Keratinocyte (primary cell): ENCODE data around the gene DSG2. TPM values are rescaled to one million over a fixed set of nuclear protein-coding genes. Genes with fewer than 3 reads are reported as not detected.

Source experiments
- DNase-seq: peaks from one replicate; pipeline ENCODE4 v3.0.0-alpha.2; 2011; ENCODE audit warnings: low read depth, missing footprints, low spot score
- FAIRE-seq: peaks from 2 replicates; lab custom pipeline; 2011; peaks lifted over from hg19 to GRCh38; lab: Jason Lieb, UNC
- H2AFZ ChIP-seq: 2 replicates; pipeline ENCODE4 v1.6.0; 2012; ENCODE audit warnings: low read length, control low read depth, inconsistent platforms; ENCODE audit not compliant: control insufficient read depth
- H3K27ac ChIP-seq: 2 replicates; pipeline ENCODE4 v1.5.1; 2011; ENCODE audit warnings: low read length; ENCODE audit not compliant: control insufficient read depth, insufficient read depth
- H3K27me3 ChIP-seq: 3 replicates; pipeline ENCODE4 v1.6.0; 2011; ENCODE audit warnings: low read length; ENCODE audit not compliant: control insufficient read depth, insufficient read depth; ENCODE audit errors: extremely low read depth
- H3K36me3 ChIP-seq, 2 experiments: 2 replicates in 1 of 2; 3 replicates in 1 of 2; pipeline ENCODE4 v1.5.1; 2011; ENCODE audit warnings: low read length in 2 of 2, mild to moderate bottlenecking in 1 of 2; ENCODE audit not compliant: control insufficient read depth in 2 of 2, insufficient read depth in 2 of 2; ENCODE audit errors: extremely low read depth in 1 of 2
- H3K4me1 ChIP-seq: 3 replicates; pipeline ENCODE4 v1.5.1; 2011; ENCODE audit warnings: low read length; ENCODE audit not compliant: control insufficient read depth, insufficient read depth; ENCODE audit errors: extremely low read depth
- H3K4me2 ChIP-seq: 3 replicates; pipeline ENCODE4 v1.6.0; 2011; ENCODE audit warnings: low read depth, low read length; ENCODE audit not compliant: control insufficient read depth, insufficient read depth; ENCODE audit errors: extremely low read depth
- H3K4me3 ChIP-seq, 3 experiments: fragments of 200-600 bp in 1 of 3; sonication (generic) in 1 of 3; 2 replicates in 2 of 3; 3 replicates in 1 of 3; pipeline ENCODE4 v1.5.1; 2011 to 2016; ENCODE audit warnings: low read length in 3 of 3, mild to moderate bottlenecking in 3 of 3, control low read depth in 2 of 3, inconsistent platforms in 1 of 3, low read depth in 1 of 3, mixed read lengths in 1 of 3, mixed run types in 1 of 3, moderate library complexity in 1 of 3; ENCODE audit not compliant: control insufficient read depth in 2 of 3, insufficient read depth in 2 of 3; ENCODE audit errors: extremely low read depth in 1 of 3
- H3K79me2 ChIP-seq: 2 replicates; pipeline ENCODE4 v1.6.0; 2012; ENCODE audit warnings: low read length; ENCODE audit not compliant: control insufficient read depth, insufficient read depth
- H3K9ac ChIP-seq: 3 replicates; pipeline ENCODE4 v1.6.0; 2011; ENCODE audit warnings: low read length; ENCODE audit not compliant: control insufficient read depth, insufficient read depth; ENCODE audit errors: extremely low read depth
- H3K9me1 ChIP-seq: 3 replicates; pipeline ENCODE4 v1.6.0; 2011; ENCODE audit warnings: low read length; ENCODE audit not compliant: control insufficient read depth, insufficient read depth; ENCODE audit errors: extremely low read depth
- H3K9me3 ChIP-seq: 2 replicates; pipeline ENCODE4 v1.5.1; 2012; ENCODE audit warnings: low read depth, low read length; ENCODE audit not compliant: control insufficient read depth
- H4K20me1 ChIP-seq: 3 replicates; pipeline ENCODE4 v1.6.0; 2011; ENCODE audit warnings: low read length; ENCODE audit not compliant: control insufficient read depth, insufficient read depth; ENCODE audit errors: extremely low read depth
- CTCF ChIP-seq, 3 experiments: IDR thresholded peaks in 1 of 3; conservative IDR thresholded peaks in 1 of 3; optimal IDR thresholded peaks in 1 of 3; 2 replicates in 2 of 3; 3 replicates in 1 of 3; pipeline versions ENCODE3 to v1.5.1; 2011; ENCODE audit warnings: low read length in 3 of 3, mild to moderate bottlenecking in 3 of 3, moderate library complexity in 2 of 3, control low read depth in 1 of 3, inconsistent platforms in 1 of 3; ENCODE audit not compliant: insufficient read depth in 2 of 3; ENCODE audit errors: extremely low read depth in 1 of 3
- EZH2 ChIP-seq: IDR thresholded peaks from one replicate; pipeline ENCODE4 v1.6.1; 2012; ENCODE audit warnings: inconsistent platforms, mild to moderate bottlenecking, low read length, moderate library complexity
- dilution Hi-C: fragments of 300-500 bp; cut with MboI; formaldehyde crosslinking; loops from one replicate; pipeline ENCODE4 v1.7.0; 2020; ENCODE audit warnings: low sequenced_read_pairs; ENCODE audit not compliant: extremely low pct_ligation_motif_present
- polyA plus RNA-seq, 5 experiments: library from polyadenylated mRNA; depleted of rRNA in 3 of 5; stranded (reverse) in 3 of 5; stranded (forward) in 1 of 5; unstranded in 1 of 5; fragments of >200 nt; gene quantifications; 1 replicate in 1 of 5; 2 replicates in 3 of 5; 3 replicates in 1 of 5; pipeline versions ENCODE4 v1.2.1 to v1.2.3, GENCODE V29; 2011 to 2012; ENCODE audit warnings: missing spikeins in 2 of 5, low read depth in 1 of 5, low replicate concordance in 1 of 5

Gene DSG2
- polyA plus RNA-seq, 1 donor (not counting 4 experiments of a cell fraction or from before 2014, with no cell fraction given) = 140 TPM

GRCh38 chr18:31583185-31583854 lies 85.3 kb downstream of the DSG2 start:
- Histone ChIP-seq H3K4me3 (no peak overlapping the region), H3K4me1 (peaks cover 5% of the 10 kb centered on the region), H3K9me1 (no peaks in the 10 kb centered on the region), H3K27me3 (no peaks in the 10 kb centered on the region), H3K4me2 (no peak overlapping the region), H2AFZ (no peak overlapping the region), H3K9me3 (no peaks in the 10 kb centered on the region), H4K20me1 (no peaks in the 10 kb centered on the region), H3K79me2 (no peaks in the 10 kb centered on the region), H3K27ac (no peak overlapping the region), H3K9ac (no peak overlapping the region), H3K36me3 (no peaks in the 10 kb centered on the region)
- TF ChIP-seq CTCF (optimal IDR thresholded peaks at IDR 0.05 in 1 of 3, IDR thresholded peaks at IDR 0.05 in 1 of 3, conservative IDR thresholded peaks at IDR 0.05 in 1 of 3; ENCODE audit: extremely low read depth in 1 of 3, insufficient read depth in 2 of 3, low read length in 3 of 3) (no peak), EZH2 (no peak)
- DNase-seq = no peak
- FAIRE-seq = no peak
- dilution Hi-C loops = no loop called here

DNA sequence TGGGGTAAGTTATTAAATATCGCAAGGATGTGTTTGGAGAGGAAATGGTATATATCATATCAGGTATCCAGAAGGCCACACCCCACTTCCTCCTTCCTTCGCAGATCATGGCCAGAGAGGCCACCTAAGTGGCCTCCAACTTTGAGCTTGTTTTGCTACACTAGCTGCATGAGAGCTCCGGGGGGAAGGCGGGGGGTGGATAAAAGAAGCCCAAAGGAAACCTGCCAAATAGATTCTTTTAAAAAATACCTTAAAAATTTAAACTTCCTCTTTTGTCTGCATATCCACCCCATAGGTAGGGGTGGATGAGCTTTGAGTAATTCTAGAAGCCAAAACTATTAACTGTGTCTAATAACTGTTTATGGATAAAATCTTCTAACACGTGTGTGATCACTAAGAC lies 88.0 kb downstream of the DSG2 start:
- no peaks in the 10 kb centered on the region for H3K9me1 ChIP-seq
- no peak overlapping the region for H3K4me3 ChIP-seq
- TF ChIP-seq EZH2 = no peak
- H3K4me2 ChIP-seq = no peak overlapping the region
- H3K4me1 ChIP-seq = peaks cover 11% of the 10 kb centered on the region
- H3K9me3 ChIP-seq = no peaks in the 10 kb centered on the region
- H3K9ac ChIP-seq = no peak overlapping the region
- no peak overlapping the region for H3K27ac ChIP-seq
- no peaks in the 10 kb centered on the region for H3K36me3 ChIP-seq
- no peaks in the 10 kb centered on the region for H3K27me3 ChIP-seq
- H3K79me2 ChIP-seq = no peaks in the 10 kb centered on the region
- no peak for DNase-seq
- FAIRE-seq = no peak
- H2AFZ ChIP-seq = no peak overlapping the region
- no peaks in the 10 kb centered on the region for H4K20me1 ChIP-seq
- dilution Hi-C loops = no loop called here

GRCh38 chr18:31586616-31587015 lies 88.6 kb downstream of the DSG2 start:
- H3K27me3 ChIP-seq = no peaks in the 10 kb centered on the region
- FAIRE-seq (no peak), DNase-seq (no peak)
- H3K9me1 ChIP-seq = no peaks in the 10 kb centered on the region
- no peak overlapping the region for H3K4me3 ChIP-seq
- H2AFZ ChIP-seq = no peak overlapping the region
- no peak overlapping the region for H3K4me2 ChIP-seq
- H3K36me3 ChIP-seq = no peaks in the 10 kb centered on the region
- no peaks in the 10 kb centered on the region for H3K79me2 ChIP-seq
- H3K4me1 ChIP-seq = peaks cover 12% of the 10 kb centered on the region
- TF ChIP-seq EZH2 = no peak
- TF ChIP-seq CTCF (optimal IDR thresholded peaks at IDR 0.05 in 1 of 3, IDR thresholded peaks at IDR 0.05 in 1 of 3, conservative IDR thresholded peaks at IDR 0.05 in 1 of 3; ENCODE audit: extremely low read depth in 1 of 3, insufficient read depth in 2 of 3, low read length in 3 of 3) = no peak
- H4K20me1 ChIP-seq = no peaks in the 10 kb centered on the region
- dilution Hi-C loops = no loop called here
- H3K9me3 ChIP-seq = no peaks in the 10 kb centered on the region
- no peak overlapping the region for H3K27ac ChIP-seq
- H3K9ac ChIP-seq = no peak overlapping the region
